Measurements from ENCODE around the gene SRSF2. TPM values are rescaled to one million over a fixed set of nuclear protein-coding genes. Genes with fewer than 3 reads are reported as not detected.
A peak's percentile ranks its signal among the peaks of the same experiment; 100 is the strongest.
"Not testable (repeated sequence)": the region's sequence is repeated elsewhere in the genome, so short reads cannot be mapped to it uniquely, and the experiment has no call there.

SRSF2 gene
- total RNA-seq, 2 donors from 2014 or later: 163 to 300 TPM

- no peak for DNase-seq
- Histone ChIP-seq H3K4me1 (no peaks in the 10 kb centered on the region), H3K27me3 (no peaks in the 10 kb centered on the region), H3K4me3 (no peak overlapping the region), H3K9me3 (no peaks in the 10 kb centered on the region), H3K36me3 (no peaks in the 10 kb centered on the region), H3K27ac (no peak overlapping the region), H3K9ac (ENCODE audit: low read depth in 2 of 2, low read length in 2 of 2) (peak overlapping the region in 1 of 2 donors; percentile 34)
- intact Hi-C loops (cut with DNase I): no loop called here
- no peak for TF ChIP-seq CTCF (IDR thresholded peaks at IDR 0.05)
These were observed 4.2 kb downstream of the SRSF2 start for GRCh38 chr17:76732734-76733617.

GRCh38 chr17:76731800-76732733 lies 5.1 kb downstream of the SRSF2 start:
- H3K27me3 ChIP-seq; H3K36me3 ChIP-seq; H3K4me3 ChIP-seq; H3K27ac ChIP-seq; DNase-seq; H3K9ac ChIP-seq (ENCODE audit: low read depth in 2 of 2, low read length in 2 of 2); intact Hi-C loops (cut with DNase I); H3K4me1 ChIP-seq; H3K9me3 ChIP-seq: not testable (repeated sequence)

- H3K27me3 ChIP-seq: no peaks in the 10 kb centered on the region
- peaks cover 7% of the 10 kb centered on the region for H3K4me1 ChIP-seq
- TF ChIP-seq CTCF (IDR thresholded peaks at IDR 0.05): no peak
- H3K27ac ChIP-seq: peak overlapping the region; percentile 100
- no peaks in the 10 kb centered on the region for H3K9me3 ChIP-seq
- no peak for DNase-seq
- intact Hi-C loops (cut with DNase I): no loop called here
- H3K4me3 ChIP-seq: peak overlapping the region; percentile 98
- peaks cover 6% of the 10 kb centered on the region for H3K36me3 ChIP-seq
- H3K9ac ChIP-seq (ENCODE audit: low read depth in 2 of 2, low read length in 2 of 2): peak overlapping the region; percentile 93 to 99
These were observed 9.2 kb downstream of the SRSF2 start for GRCh38 chr17:76727745-76728456.

GRCh38 chr17:76726776-76727718 lies 10.1 kb downstream of the SRSF2 start, which contains the start of gene METTL23:
TSS of gene METTL23 (plus strand) at chr17:76726839. CDS start at chr17:76729711, 2,872 bp downstream.
- peak within 1 kb of the TSS; percentile 98 for H3K4me3 ChIP-seq
- H3K4me1 ChIP-seq: peaks cover 7% of the 10 kb centered on the region
- peak within 1 kb of the TSS; percentile 100 for H3K27ac ChIP-seq
- H3K36me3 ChIP-seq: peaks cover 12% of the 10 kb centered on the region
- no peaks in the 10 kb centered on the region for H3K9me3 ChIP-seq
- no peaks in the 10 kb centered on the region for H3K27me3 ChIP-seq
- intact Hi-C loops (cut with DNase I): no loop called here
- H3K9ac ChIP-seq (ENCODE audit: low read depth in 2 of 2, low read length in 2 of 2): peak within 1 kb of the TSS; percentile 94 to 99
- peak; percentile 87 for DNase-seq
- TF ChIP-seq CTCF (IDR thresholded peaks at IDR 0.05): peak; percentile 71

- peak; percentile 99 for DNase-seq
- Histone ChIP-seq H3K36me3 (peaks cover 19% of the 10 kb centered on the region), H3K4me1 (peaks cover 7% of the 10 kb centered on the region), H3K9me3 (no peaks in the 10 kb centered on the region), H3K27ac (peak within 1 kb of the TSS; percentile 100), H3K4me3 (peak within 1 kb of the TSS; percentile 98), H3K9ac (ENCODE audit: low read depth in 2 of 2, low read length in 2 of 2) (peak within 1 kb of the TSS; percentile 94 to 99), H3K27me3 (no peaks in the 10 kb centered on the region)
- no peak for TF ChIP-seq CTCF (IDR thresholded peaks at IDR 0.05)
- intact Hi-C loops (cut with DNase I): no loop called here
These were observed 10.8 kb downstream of the SRSF2 start, which contains the start of gene JMJD6 for GRCh38 chr17:76726231-76726775. TSS of gene JMJD6 (minus strand) at chr17:76726606. CDS start at chr17:76726475, 131 bp downstream.
